ENCODE data around the gene ADAMTSL2. TPM values are rescaled to one million over a fixed set of nuclear protein-coding genes. Genes with fewer than 3 reads are reported as not detected.

Gene ADAMTSL2
- total and polyA plus RNA-seq, 7 experiments from 2014 or later: 0.16 to 2.7 (median 0.71) TPM; not detected in 1

DNA sequence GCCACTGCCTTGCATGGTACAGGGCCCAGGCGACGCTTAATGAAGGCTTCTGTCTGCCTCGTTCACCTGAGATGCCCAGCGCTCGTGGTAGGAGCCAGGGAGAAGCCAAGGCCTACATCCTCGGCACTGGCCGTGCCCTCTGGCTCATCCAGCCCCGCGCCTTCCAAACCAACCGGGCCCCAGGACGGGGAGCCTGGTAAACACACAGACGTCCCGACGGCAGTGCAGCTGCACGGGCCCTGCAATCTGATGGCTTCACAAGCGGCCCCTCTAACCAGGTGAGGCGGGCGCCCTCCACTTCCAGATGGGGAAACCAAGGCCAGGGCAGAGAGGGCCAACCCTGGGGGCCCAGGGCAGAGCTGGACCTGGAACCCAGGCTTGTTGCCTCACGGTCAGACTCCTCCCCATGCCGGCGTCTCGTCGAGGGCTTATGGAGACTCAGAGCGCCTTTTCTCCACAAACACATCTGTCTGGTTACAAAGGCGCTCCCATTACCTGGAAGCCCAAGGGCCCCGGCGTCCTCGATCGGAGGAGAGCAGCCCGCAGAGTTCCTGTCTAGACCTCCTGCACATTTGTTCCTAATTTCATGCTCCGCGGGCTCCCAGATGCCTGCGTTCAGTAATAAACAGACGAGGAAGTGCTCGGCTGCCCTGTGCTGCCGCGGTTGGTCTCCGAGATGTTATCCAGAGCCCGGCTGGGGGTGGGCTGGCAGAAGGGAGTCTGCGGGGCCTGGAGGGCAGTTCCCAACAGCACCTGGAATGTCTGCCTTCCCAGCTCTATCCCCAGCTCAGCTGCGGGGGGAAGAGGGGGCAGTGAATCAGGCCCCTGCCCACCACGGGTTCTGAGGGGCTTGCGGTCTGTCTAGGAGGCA is 51.2 kb downstream of the ADAMTSL2 start:
- H3K4me1 ChIP-seq (ENCODE audit: control insufficient read depth in 2 of 2, insufficient read depth in 2 of 2, low read length in 2 of 2): peaks cover 0 to 8% of the 10 kb centered on the region in 2 donors
- ATAC-seq (no peak), DNase-seq (no peak)
- peaks cover 0 to 13% of the 10 kb centered on the region in 2 donors for H3K27me3 ChIP-seq (ENCODE audit: control insufficient read depth in 2 of 2, insufficient read depth in 2 of 2, low read length in 2 of 2)
- no peak overlapping the region for H3K27ac ChIP-seq (ENCODE audit: low read depth, low read length)
- peak overlapping the region in 4 of 10 donors; percentile 15 to 54 (median 44) for H3K4me3 Mint-ChIP-seq
- H3K9me3 ChIP-seq (ENCODE audit: control insufficient read depth in 2 of 3, low read length in 3 of 3): no peaks in the 10 kb centered on the region
- peaks cover 0 to 4% (median 0%) of the 10 kb centered on the region in 5 donors for H3K36me3 Mint-ChIP-seq
- intact Hi-C loops (cut with micrococcal nuclease): no loop called here
- H3K4me1 Mint-ChIP-seq: peaks cover 0 to 10% (median 7%) of the 10 kb centered on the region in 7 donors
- CTCF ChIA-PET: no interaction called here
- POLR2A ChIA-PET: no interaction called here
- no peaks in the 10 kb centered on the region for H3K36me3 ChIP-seq (ENCODE audit: control insufficient read depth in 2 of 3, insufficient read depth in 3 of 3, low read length in 3 of 3)
- peaks cover 22 to 38% (median 31%) of the 10 kb centered on the region in 5 donors for H3K27me3 Mint-ChIP-seq
- H3K9me3 Mint-ChIP-seq: peaks cover 0 to 5% (median 0%) of the 10 kb centered on the region in 11 donors
- no peak overlapping the region for H3K27ac Mint-ChIP-seq
- no peak overlapping the region for H3K4me3 ChIP-seq (ENCODE audit: low read length)

DNA sequence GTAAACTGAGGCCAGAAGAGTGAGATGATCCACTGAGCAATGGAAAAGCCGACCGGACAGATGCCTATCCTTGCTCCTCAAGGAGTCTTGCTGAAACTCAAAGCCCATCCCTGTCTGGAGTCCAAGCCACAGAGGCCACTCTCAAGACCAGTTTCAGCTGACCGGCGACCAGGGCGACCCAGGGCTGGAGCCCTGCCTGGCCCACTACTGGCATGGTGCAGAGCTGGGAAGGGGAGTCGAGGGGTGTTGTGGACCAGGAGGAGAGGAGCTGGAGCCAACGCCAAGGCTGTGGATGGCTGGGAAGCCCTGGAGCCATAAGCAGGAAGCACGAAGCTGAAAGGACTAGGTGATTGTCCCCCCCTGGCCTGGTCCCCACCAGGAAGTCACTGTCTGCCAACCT is 52.5 kb downstream of the ADAMTSL2 start:
- H3K36me3 ChIP-seq (ENCODE audit: control insufficient read depth in 2 of 3, insufficient read depth in 3 of 3, low read length in 3 of 3): no peaks in the 10 kb centered on the region

DNA sequence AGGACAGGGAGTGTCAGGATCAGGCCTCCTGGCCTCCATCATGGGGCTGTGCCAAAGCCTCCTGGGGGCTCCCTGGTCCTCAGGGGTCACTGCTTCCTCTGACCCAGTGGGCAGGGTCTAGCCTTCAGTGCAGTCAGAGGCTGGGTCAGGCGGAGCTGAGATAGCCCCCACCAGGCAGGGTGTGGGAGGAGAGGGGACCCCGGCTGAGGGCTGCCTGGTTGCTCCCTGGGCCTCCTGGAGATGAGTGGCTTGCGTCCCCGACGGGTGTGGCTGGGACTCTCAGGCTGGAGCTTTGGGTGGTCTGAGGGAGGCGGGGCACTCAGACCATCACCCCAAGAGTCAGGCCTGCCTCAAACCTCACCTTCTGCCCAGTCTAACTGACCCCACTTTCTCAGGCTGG is 53.0 kb downstream of the ADAMTSL2 start:
- H3K27me3 ChIP-seq (ENCODE audit: control insufficient read depth in 2 of 2, insufficient read depth in 2 of 2, low read length in 2 of 2): peaks cover 0 to 13% of the 10 kb centered on the region in 2 donors
- CTCF ChIA-PET: no interaction called here

More for the DNA sequence above, 52.5 kb downstream of the ADAMTSL2 start:
- Histone ChIP-seq H3K4me3 (ENCODE audit: low read length) (no peak overlapping the region), H3K9me3 (ENCODE audit: control insufficient read depth in 2 of 3, low read length in 3 of 3) (no peaks in the 10 kb centered on the region), H3K27me3 (ENCODE audit: control insufficient read depth in 2 of 2, insufficient read depth in 2 of 2, low read length in 2 of 2) (peaks cover 0 to 13% of the 10 kb centered on the region in 2 donors), H3K4me1 (ENCODE audit: control insufficient read depth in 2 of 2, insufficient read depth in 2 of 2, low read length in 2 of 2) (peaks cover 0 to 8% of the 10 kb centered on the region in 2 donors), H3K27ac (ENCODE audit: low read depth, low read length) (no peak overlapping the region)
- peaks cover 0 to 10% (median 7%) of the 10 kb centered on the region in 7 donors for H3K4me1 Mint-ChIP-seq
- no peak for ATAC-seq
- intact Hi-C loops (cut with micrococcal nuclease): no loop called here
- no peak overlapping the region for H3K27ac Mint-ChIP-seq
- H3K4me3 Mint-ChIP-seq: no peak overlapping the region
- peaks cover 0 to 4% (median 0%) of the 10 kb centered on the region in 5 donors for H3K36me3 Mint-ChIP-seq
- POLR2A ChIA-PET: no interaction called here
- peaks cover 15 to 30% (median 24%) of the 10 kb centered on the region in 5 donors for H3K27me3 Mint-ChIP-seq
- peaks cover 0 to 5% (median 0%) of the 10 kb centered on the region in 11 donors for H3K9me3 Mint-ChIP-seq
- no peak for DNase-seq
- CTCF ChIA-PET: no interaction called here

DNA sequence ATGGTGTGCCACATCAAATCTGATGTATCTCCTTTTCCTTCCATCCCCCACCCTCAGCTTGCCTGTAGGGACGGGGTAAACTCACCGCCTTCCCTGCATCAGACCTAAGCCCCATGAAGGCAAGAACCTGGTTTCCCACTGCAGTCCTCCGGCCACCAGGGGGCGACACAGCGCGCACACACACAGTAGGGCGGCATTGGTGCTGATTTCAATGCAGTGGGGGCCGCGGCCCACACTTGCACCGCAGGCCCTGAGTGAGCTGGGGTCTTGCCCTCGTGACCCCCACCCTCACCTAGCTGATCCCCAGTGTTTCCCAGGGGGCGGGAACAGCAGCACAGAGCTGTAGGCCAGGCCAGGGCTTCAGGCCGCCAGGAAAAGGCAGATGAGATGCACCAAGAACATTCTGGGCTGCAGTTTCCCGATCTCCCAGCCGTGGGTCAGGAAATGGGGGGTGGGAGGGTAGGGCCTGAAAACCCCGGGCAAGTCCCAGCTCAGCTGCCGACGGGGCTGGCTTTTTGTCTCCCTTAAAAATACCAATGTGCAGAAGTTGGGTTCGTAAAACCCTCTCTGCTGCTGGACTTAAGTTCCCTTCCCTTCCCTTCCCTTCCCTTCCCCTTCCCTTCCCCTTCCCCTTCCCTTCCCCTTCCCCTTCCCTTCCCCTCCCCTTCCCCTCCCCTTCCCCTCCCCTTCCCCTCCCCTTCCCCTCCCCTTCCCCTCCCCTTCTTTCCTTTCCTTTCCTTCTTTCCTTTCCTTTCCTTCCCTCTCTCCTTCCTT is 55.1 kb downstream of the ADAMTSL2 start:
- H3K4me1 ChIP-seq (ENCODE audit: control insufficient read depth in 2 of 2, insufficient read depth in 2 of 2, low read length in 2 of 2): peaks cover 0 to 6% of the 10 kb centered on the region in 2 donors
- no peak for ATAC-seq
- Mint-ChIP-seq H3K4me3 (no peak overlapping the region), H3K27me3 (peaks cover under 1 to 15% (median 14%) of the 10 kb centered on the region in 5 donors), H3K36me3 (peaks cover 0 to 2% (median 0%) of the 10 kb centered on the region in 5 donors), H3K27ac (peak overlapping the region in 1 of 9 donors; percentile 46), H3K4me1 (peaks cover 0 to 7% (median 2%) of the 10 kb centered on the region in 7 donors), H3K9me3 (peaks cover 0 to 5% (median 0%) of the 10 kb centered on the region in 11 donors)
- H3K27me3 ChIP-seq (ENCODE audit: control insufficient read depth in 2 of 2, insufficient read depth in 2 of 2, low read length in 2 of 2): peaks cover 0 to 7% of the 10 kb centered on the region in 2 donors
- no peaks in the 10 kb centered on the region for H3K36me3 ChIP-seq (ENCODE audit: control insufficient read depth in 2 of 3, insufficient read depth in 3 of 3, low read length in 3 of 3)
- no peaks in the 10 kb centered on the region for H3K9me3 ChIP-seq (ENCODE audit: control insufficient read depth in 2 of 3, low read length in 3 of 3)
- ChIA-PET POLR2A (no interaction called here), CTCF (interaction anchor here (0.6 to 1.9 kb wide), 4 partner anchors 123 to 181 kb away, joined by 3 to 8 read pairs (median 3); no protein-coding TSS in a partner anchor)
- intact Hi-C loops (cut with micrococcal nuclease): no loop called here
- H3K4me3 ChIP-seq (ENCODE audit: low read length): no peak overlapping the region
- peak in 6 of 9 donors; percentile 21 to 42 (median 35) for DNase-seq
- no peak overlapping the region for H3K27ac ChIP-seq (ENCODE audit: low read depth, low read length)

More for the DNA sequence above, 53.0 kb downstream of the ADAMTSL2 start:
- Histone ChIP-seq H3K4me3 (ENCODE audit: low read length) (no peak overlapping the region), H3K36me3 (ENCODE audit: control insufficient read depth in 2 of 3, insufficient read depth in 3 of 3, low read length in 3 of 3) (no peaks in the 10 kb centered on the region), H3K4me1 (ENCODE audit: control insufficient read depth in 2 of 2, insufficient read depth in 2 of 2, low read length in 2 of 2) (peaks cover 0 to 8% of the 10 kb centered on the region in 2 donors), H3K27ac (ENCODE audit: low read depth, low read length) (no peak overlapping the region), H3K9me3 (ENCODE audit: control insufficient read depth in 2 of 3, low read length in 3 of 3) (no peaks in the 10 kb centered on the region)
- intact Hi-C loops (cut with micrococcal nuclease): no loop called here
- no peak for ATAC-seq
- POLR2A ChIA-PET: no interaction called here
- DNase-seq: no peak
- H3K4me1 Mint-ChIP-seq: peaks cover 0 to 10% (median 7%) of the 10 kb centered on the region in 7 donors
- peaks cover 0 to 5% (median 0%) of the 10 kb centered on the region in 11 donors for H3K9me3 Mint-ChIP-seq
- no peak overlapping the region for H3K4me3 Mint-ChIP-seq
- no peak overlapping the region for H3K27ac Mint-ChIP-seq
- H3K27me3 Mint-ChIP-seq: peaks cover 11 to 28% (median 24%) of the 10 kb centered on the region in 5 donors
- peaks cover 0 to 4% (median 0%) of the 10 kb centered on the region in 5 donors for H3K36me3 Mint-ChIP-seq

DNA sequence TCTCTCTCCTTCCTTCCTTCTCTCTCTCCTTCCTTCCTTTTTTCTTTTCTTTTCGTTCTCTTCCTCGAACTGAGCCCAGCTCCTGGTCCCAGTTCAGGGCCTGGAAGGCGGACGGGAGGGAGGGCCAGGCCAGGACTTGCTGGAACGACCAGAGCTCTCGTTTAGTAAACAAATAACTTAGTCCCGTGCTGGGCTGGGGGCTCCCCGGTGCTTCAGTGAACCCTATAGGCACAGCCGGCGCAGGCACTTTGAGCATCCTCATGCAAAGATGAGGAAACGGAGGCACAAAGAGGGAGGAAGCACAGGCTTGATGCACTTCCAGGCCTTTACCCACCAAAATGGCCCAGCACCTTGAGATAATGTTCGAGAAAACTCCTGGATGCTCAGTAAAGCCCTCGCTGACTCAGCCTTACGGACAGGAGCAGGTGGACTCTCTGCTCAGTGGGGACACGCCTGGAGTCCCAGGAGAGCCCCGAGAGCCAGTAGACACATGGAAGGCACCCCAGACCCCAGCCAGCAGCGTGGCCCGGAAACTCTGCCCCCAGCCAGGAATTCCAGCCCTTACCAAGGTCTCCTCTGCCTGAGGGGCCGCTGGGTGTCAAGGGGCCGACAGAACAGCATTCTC is 55.8 kb downstream of the ADAMTSL2 start:
- POLR2A ChIA-PET: no interaction called here
- intact Hi-C loops (cut with micrococcal nuclease): no loop called here

More for the DNA sequence above, 55.8 kb downstream of the ADAMTSL2 start:
- no peaks in the 10 kb centered on the region for H3K9me3 ChIP-seq (ENCODE audit: control insufficient read depth in 2 of 3, low read length in 3 of 3)
- no peak overlapping the region for H3K27ac ChIP-seq (ENCODE audit: low read depth, low read length)
- Mint-ChIP-seq H3K9me3 (peaks cover 0 to 5% (median 0%) of the 10 kb centered on the region in 11 donors), H3K4me1 (peaks cover 0 to 4% (median 0%) of the 10 kb centered on the region in 7 donors), H3K27me3 (peaks cover 0 to 9% (median 6%) of the 10 kb centered on the region in 5 donors), H3K4me3 (no peak overlapping the region), H3K27ac (peak overlapping the region in 2 of 9 donors; percentile 25 to 46), H3K36me3 (peaks cover 0 to 2% (median 0%) of the 10 kb centered on the region in 5 donors)
- no peaks in the 10 kb centered on the region for H3K4me1 ChIP-seq (ENCODE audit: control insufficient read depth in 2 of 2, insufficient read depth in 2 of 2, low read length in 2 of 2)
- ATAC-seq: no peak
- peaks cover 0 to 3% of the 10 kb centered on the region in 2 donors for H3K27me3 ChIP-seq (ENCODE audit: control insufficient read depth in 2 of 2, insufficient read depth in 2 of 2, low read length in 2 of 2)
- DNase-seq: no peak
- H3K36me3 ChIP-seq (ENCODE audit: control insufficient read depth in 2 of 3, insufficient read depth in 3 of 3, low read length in 3 of 3): no peaks in the 10 kb centered on the region
- no peak overlapping the region for H3K4me3 ChIP-seq (ENCODE audit: low read length)
- CTCF ChIA-PET: interaction anchor here (0.6 to 1.9 kb wide), 4 partner anchors 123 to 180 kb away, joined by 3 to 8 read pairs (median 3); no protein-coding TSS in a partner anchor

Measured in naive thymus-derived CD4-positive, alpha-beta T cell (primary cell).